Globus pallidus (tissue), 1 donor: ENCODE results near the gene SLC4A2.

Source experiments
- DNase-seq: peaks from one replicate; pipeline ENCODE4 v3.0.0-alpha.2; 2015; ENCODE audit warnings: low spot score

Gene SLC4A2

GRCh38 chr7:151043959-151044358, 15.4 kb upstream of the SLC4A2 start:
- DNase-seq, result no peak

- no peak for DNase-seq
Observed at GRCh38 chr7:151045262-151045661, 14.1 kb upstream of the SLC4A2 start.

GRCh38 chr7:151045967-151046366, 13.4 kb upstream of the SLC4A2 start:
- no peak for DNase-seq

DNA sequence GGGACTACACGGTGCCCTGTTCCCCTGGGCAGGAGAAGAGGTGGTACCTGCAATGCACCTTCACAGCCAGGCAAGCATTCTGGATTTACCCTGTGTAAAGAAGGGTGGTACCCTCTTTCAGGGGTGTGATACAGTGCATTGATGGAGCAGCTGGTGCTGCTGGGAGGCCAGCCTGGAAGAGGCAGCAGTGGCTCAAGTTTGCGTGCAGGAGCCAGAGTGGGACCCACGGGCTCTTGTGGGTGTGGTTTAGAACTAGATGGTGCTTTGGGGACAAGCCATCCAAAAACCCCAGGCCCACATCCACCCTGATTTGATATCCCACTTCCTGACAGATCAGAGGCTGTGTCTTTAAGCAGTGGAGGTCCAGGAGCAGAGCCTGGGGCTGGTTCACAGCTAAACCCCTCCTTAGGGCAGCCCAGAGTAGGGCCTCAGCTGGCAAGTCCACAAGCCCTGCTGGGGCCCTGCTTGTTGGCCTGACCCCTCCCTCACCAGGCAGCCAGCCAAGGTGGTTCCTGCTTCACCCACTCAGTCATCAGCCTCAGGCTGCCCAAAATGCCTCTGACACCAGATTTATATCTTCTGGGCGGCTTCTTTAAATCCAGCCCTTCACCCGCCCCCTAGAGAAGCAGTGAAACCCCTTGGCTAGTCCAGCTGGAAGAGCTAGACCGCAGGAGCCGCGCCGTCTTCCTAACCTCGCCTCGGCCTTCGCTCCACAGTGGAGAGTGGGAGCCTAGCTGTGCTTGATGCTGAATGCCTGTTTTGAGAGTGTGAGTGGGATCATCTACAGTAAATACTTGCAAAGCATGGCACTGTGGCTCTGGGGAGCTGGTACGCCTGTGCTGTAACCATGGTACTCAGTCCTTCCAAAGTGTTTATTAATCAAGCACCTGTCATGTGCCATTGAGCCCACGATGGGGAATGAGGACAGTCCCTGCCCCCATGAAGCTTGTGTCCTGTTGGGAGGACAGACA, 12.5 kb upstream of the SLC4A2 start:
- DNase-seq, result no peak

DNA sequence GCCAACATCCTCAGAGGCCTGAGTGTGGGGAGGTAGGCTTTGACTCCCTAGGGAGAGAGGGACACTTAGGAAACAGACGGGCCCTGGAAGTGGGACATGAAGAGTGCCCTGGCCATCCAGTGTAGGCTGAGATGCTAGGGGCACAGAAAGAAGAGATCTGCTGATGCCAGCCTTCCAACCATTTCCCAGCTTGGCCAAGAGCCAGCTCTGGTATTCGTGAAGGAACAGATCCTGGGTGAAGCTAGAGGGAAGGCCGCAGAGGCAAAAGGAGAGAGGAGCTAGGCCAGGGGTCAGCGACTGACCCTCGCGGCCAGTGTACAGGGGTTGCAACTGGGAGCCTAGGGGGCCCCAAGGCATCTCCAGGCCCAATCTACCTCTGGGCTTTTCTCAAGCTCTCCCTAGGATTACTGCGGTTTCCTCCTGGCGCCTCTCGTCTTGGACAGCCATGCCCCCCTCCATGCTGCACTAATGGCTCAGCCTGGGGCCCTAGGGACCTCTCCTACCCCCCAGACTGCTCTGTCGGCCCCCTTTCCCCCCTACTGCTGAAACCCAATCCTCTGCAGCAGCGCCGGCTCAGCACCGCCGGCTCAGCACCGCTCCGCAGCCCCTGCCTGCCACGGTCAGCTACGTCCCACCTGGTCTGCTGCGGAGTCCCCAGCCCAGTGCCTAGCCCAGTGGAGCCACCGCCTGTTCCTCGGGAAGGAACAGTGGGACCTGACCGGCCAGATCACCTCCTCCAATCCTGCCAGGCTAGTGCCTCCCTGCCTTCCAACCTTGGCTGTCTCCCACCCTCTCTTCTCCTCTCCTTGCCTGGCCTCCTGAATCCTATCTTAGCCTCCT, 11.2 kb upstream of the SLC4A2 start, which contains the start of gene ASIC3:
TSS of gene ASIC3 (plus strand) at position 556 of the 840 bp plus-strand sequence. CDS start 355 bp downstream, outside the sequence.
- no peak for DNase-seq

DNA sequence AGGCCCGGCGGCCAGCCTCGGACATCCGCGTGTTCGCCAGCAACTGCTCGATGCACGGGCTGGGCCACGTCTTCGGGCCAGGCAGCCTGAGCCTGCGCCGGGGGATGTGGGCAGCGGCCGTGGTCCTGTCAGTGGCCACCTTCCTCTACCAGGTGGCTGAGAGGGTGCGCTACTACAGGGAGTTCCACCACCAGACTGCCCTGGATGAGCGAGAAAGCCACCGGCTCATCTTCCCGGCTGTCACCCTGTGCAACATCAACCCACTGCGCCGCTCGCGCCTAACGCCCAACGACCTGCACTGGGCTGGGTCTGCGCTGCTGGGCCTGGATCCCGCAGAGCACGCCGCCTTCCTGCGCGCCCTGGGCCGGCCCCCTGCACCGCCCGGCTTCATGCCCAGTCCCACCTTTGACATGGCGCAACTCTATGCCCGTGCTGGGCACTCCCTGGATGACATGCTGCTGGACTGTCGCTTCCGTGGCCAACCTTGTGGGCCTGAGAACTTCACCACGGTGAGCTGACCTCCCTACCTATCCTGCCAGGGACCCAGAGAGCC, 10.4 kb upstream of the SLC4A2 start:
- no peak for DNase-seq

DNA sequence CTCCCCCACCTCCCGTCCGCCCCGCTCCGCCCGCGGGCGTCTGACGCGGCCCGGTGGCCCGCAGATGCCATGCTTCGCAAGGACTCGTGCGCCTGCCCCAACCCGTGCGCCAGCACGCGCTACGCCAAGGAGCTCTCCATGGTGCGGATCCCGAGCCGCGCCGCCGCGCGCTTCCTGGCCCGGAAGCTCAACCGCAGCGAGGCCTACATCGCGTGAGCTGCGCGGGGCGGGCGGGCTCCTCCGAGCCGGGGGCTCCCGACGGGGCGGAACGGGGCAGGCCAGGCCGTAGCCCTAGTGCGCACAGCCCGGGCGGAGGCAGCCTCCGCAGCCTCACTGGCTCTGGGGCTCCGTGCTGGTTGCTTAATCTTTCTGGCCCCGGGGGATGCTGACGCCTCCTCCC, 8.3 kb upstream of the SLC4A2 start:
- DNase-seq, result no peak

- DNase-seq, result no peak
Observed at GRCh38 chr7:151053096-151053495, 6.3 kb upstream of the SLC4A2 start.

DNA sequence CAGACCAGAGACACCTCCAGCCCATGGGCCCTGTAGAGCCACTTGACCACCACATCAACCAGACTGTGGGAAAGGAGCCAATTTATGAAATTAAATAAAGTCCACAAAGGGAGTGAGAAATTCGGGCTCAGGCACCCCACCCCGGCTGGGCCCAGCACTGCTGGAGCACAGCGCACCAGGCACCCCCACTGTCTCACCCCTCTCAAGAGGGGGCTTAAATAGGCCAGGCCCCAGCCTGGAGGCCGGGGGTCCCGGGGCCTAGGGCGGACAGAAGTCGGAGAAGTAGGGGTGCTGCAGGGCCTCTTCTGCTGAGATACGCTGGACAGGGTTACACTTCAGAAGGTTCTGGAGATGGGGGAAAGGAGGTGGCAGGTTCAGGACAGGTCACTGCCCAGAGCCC, 5.6 kb upstream of the SLC4A2 start:
- DNase-seq, result no peak

DNA sequence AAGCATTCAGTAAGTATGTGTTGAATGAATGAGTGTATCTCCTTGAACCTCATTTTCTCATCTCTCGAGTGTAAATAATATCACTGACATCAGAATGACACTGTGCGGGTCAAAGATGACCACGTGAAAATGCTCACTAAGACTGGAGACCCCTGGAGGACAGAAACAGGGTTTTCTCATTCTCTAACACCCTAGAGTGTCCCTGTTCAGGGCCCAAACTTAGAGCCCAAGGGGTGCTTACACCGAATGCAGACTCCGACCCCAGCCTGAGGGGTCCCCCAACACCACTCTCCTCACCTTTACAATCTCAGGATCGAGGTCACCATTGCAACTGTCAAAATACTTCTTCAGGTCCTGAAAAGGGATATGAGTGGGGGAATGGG, 3.1 kb upstream of the SLC4A2 start:
- no peak for DNase-seq

DNA sequence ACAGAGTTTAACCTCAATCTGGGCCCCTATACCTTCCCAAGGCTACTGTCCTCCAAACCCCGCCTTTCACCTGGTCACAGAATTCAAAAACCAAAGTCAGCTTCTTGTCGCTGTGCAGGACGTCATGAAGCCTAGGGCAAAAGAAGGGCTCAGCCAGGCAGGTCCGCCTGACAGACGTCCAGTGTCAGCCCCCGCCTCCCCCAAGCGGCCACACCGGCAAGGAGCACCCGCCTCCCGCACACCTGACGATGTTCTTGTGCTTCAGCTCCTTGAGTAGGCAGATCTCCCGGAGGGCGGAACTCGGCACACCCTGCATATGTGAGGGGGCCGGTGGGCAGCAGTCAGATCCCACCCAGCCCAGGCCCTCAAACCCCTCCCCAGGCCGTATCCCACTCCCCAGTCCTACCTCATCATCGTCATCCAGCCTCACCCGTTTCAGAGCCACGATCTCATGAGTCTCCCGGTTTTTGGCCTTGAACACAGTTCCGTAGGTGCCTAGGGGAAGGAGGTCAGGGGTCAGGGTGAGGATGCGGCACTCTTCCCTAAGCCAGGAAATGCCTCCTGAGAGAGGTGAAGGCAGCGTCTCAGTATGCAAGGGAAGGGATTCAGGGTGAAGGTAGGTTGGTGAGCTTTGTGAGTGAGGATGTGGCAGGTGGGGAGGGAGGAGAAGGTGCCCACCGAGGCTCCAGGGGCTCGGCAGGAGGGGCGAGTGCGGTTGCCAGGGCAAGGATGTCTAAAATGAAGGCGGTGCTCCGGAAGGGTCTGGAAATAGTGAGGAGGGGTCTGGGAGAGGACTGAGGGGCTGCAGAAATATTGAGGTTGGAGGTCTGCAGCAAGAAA, 2.5 kb upstream of the SLC4A2 start:
- no peak for DNase-seq

- no peak for DNase-seq
Observed at GRCh38 chr7:151057506-151057988, 1.8 kb upstream of the SLC4A2 start, which contains the start of gene CDK5. Gene CDK5 (minus strand): TSS chr7:151057897. CDS start chr7:151057848, 49 bp downstream.

DNA sequence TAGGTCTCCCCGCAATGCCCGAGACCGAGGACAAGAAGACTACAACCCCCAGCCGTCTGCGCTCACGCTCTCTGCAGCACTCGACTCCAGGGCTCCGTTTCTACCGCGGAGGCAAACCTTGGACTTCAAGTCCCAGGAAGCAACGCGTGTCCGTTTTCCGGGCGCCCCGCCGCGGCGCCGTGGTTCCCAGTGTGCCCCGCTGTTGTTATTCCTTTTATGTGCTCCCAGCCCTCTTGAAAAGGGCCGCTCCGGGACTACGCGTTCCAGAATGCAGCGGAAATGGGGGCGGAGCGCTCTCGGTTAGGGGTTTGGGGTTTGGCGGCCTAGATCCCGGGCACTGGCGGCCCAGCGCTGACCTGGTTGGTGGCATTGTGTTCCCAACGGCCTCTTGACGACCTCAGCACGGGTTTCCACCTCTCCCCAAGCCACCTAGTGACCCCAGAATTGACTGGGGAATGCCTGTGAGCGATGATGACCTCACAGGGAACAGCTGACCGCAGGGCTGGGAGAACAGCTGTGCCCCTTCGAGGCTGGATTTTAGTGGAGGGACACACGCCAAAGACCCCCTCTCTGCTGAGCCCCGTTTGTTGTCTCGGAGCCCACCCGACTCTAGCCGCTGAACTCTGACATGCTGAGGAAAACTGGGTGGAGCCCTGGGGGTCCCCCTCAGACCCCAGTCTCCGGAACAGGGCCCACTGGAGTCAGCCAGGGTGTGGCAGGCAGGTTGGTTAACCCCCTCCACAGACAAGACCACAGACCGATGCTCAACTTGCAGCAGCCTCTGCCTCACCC, 1.2 kb upstream of the SLC4A2 start:
- peak; percentile 100 for DNase-seq

GRCh38 chr7:151058781-151059366, 515 bp upstream of the SLC4A2 start:
- DNase-seq, result no peak

- no peak for DNase-seq
Observed at GRCh38 chr7:151060113-151060415, 675 bp downstream of the SLC4A2 start.

DNA sequence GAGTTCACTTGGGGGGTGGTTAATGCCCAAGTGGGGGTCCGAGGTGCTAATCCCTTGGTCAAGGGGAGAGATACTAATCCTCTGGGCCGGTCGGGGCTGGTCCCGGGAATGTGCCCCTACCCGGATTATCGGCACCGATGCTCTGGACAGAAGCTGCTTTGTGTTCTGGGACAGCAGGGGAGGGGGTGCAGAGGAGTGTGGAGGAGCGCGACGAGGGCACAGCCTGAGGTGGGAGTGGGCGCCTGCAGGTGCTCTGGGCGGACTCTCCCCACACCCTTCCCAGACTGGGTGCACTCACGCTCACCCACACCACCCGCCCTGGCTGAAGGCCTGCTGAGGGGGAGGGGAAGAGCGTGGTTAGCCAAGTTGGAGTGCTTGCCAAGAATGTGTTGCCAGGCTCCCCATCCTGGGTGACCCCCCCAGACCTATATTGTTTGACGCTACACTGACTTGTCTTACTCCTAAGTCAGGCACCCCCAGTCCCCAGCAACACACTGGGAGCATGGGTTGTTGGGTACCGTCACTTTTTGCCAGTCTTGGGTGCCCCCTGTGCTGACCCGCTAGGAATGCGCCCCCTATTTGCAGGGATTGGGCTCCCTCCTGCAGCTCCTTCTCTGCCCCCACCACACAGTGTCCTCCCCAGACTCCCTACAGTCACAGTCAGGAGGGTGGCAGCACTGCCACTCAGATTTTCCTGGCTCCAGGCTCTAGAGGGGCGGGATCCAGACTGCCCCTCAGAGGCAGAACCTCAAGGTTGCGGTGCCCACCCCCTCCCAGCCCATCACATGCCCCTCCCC, 1.2 kb downstream of the SLC4A2 start:
- DNase-seq, result peak; percentile 61

DNA sequence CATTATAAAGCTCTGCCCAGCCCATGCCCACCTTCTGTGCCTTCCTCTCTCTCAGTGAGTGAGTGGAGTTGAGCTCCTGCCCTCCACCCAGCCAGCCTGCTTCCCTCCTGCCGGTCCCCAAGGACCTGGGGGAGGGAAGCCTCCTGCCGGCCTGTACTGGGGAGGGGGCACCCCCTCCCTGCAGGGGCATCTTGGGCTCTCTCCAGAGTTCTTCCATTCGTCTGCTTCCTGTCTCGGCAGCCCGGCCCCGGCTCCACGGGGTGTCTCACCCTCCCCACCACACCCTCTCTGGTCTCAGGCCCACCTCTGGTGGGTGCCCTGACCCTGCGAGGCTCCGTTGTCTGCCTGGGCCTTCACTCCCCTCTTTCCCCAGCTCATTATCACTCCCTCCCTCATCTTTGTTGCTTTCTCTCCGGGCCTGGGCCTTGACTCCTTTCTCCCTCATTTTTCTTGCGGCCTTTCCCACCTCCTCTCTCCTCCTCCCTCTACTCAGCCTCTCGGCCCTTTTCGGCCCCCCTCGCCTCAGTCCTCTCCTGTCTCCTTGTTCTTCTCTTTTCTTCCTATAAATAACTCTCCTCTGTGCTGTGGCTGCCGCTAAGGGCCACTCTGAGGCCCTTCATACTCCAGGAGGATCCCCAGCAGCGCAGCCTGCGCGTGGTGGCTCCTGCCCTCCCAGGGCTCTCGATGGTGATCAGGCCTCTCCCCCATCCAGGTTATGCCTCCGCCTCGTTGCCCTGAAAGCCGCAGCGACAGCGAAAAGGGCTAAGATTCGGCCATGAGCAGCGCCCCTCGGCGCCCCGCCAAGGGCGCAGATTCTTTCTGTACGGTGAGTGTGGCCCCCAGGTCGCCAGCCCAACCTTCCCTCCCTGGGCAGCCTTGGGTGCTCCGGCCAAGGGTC, 2.1 kb downstream of the SLC4A2 start:
- no peak for DNase-seq

GRCh38 chr7:151062111-151062398, 2.7 kb downstream of the SLC4A2 start:
- no peak for DNase-seq
